CD4-positive, alpha-beta T cell treated with Interleukin-2 at 100 ng/mL for 4 hours (primary cell): ENCODE results near the gene COP1.
"Not testable (repeated sequence)": the region's sequence is repeated elsewhere in the genome, so short reads cannot be mapped to it uniquely, and the experiment has no call there.

ENCODE experiments used
- DNase-seq: peaks from one replicate; pipeline ENCODE4 v3.0.0-alpha.2; 2020; ENCODE audit warnings: low spot score

Gene COP1

DNA sequence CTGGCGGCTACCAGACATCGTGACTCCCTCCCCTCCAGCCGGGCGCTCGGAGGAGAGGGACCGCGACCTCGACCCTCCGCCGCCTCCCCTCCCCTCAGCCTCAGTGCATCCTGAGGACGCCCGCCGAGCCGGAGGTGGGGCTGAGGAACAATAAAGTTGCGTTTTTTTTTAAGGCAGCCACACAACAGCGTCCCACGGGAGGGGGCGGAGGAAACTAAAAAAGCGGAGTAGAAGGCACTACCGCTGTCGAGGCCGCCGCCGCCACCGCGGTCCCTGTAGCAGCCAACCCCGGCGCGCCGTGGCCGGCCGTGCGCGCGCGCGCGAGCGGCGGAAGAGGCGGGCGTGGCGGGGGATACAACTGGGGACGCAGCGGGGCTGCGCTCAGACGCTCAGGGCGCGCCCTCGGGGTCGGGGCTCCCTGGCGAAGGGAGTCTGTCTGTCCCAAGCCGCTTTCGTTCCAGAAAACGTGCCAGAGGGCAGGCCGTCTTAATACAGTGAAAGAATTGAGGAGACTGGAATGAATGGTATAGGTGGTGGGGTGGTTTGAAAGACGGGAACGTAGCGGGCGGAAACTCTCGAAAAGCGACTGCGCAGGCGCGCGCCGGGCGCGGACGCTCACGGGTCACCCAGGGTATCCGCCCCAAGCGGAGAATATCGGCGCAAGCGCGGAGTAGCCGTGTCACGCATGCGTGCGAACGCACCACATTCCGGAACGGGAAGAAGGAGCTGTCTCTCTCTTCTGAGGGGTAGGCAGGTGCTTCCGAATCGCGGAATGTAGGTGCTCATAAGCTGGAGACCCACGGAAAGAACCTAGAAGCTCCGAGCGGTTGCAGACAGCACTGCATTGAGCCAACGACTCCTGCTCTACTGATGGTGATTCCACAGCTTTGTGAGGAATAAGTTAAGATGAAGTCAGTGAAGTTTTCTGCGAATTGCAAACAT is at the start of gene COP1:
Gene COP1, minus strand, starts transcription at position 326 of the 942 bp plus-strand sequence. Its CDS starts 308 bp downstream, at position 18.
- peak; percentile 98 for DNase-seq

DNA sequence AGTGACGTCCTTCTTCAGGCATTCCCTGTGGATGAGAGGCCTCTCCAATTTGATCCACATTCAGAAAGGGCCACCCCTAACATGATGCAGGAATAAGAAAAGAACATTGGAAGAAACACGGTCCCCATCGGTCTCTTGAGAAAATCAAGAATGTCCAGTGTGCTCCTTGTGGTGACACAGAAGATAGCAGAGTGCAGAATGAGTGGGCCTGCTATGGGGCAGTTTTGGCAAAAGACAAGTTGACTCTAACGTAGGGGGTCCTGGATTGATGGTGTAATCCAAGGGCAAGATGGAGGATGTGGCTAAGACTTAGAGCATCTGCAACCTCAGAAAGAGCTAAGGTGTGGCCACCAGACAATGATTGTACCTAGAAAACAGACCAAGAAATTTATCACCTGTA is 45.1 kb upstream of the COP1 start:
- no peak for DNase-seq

DNA sequence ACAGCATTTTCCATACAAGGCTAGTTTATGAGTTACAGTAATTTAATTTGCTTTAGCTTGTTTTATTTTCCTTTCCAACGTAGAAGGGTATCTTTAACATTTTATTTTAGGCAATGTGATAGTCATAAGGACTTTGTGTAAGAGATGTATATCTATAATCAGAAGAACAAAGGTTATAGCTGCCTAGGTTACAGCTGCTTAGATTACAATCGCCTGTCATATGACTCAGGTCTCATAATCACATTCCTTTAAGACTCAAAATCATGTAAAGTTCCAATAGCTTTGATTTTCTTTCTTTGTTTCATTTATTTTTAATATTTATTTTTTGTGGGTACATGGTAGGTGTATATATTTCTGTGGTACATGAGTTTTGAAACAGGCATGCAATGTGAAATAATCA is 37.8 kb upstream of the COP1 start:
- DNase-seq: no peak

DNA sequence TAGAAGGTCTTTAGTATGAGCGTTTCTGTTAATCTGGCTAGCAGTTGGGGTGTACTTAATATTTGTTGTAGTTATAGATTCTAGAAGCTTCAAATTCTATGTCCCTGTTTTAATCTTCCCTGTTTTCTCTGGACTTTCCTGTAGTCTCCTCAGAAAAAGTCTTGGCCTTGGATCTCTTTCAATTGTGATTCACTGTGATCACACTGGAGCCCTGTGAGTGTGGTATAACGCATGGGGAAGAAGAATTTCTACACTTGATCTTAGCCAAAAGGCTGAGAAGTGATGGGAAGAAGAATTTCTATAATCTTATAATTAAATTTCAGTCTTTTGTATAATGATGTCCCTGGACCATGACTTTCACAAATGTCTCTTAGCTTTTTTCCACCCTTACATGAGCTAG is 36.7 kb upstream of the COP1 start:
- no peak for DNase-seq

DNA sequence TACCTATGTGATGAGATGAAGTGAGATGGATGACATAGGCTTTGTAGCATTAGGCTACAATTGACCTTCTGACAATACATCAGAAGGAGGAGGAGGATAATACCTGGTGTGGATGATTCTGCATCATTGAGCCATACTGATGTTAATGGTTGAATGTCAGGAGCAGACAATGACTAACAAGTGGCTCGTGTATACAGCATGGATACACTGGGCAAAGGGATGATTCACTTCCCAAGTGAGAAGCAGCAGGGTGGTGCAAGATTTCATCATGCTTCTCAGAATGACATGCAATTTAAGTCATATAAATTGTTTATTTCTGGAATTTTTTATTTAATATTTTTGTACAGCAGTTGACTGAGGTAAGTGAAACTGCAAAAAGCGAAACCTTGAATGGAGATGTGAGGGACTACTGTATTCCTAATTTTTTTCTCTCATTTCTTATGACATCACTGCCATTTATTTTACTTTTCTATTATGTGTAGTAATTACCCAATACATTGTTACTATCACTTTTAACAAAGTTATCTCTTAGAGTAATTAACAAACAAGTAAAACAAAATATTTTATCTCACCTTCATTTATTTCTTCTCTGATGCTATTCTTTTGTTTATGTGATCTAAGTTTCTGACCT is 34.4 kb upstream of the COP1 start:
- no peak for DNase-seq

DNA sequence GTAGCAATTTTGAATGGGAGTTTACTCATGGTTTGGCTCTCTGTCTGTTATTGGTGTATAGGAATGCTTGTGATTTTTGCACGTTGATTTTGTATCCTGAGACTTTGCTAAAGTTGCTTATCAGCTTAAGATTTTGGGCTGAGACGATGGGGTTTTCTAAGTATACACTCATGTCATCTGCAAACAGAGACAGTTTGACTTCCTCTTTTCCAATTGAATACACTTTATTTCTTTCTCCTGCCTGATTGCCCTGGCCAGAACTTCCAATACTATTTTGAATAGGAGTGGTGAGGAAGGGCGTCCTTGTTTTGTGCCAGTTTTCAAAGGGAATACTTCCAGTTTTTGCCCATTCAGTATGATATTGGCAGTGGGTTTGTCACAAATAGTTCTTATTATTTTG is 26.6 kb upstream of the COP1 start:
- not testable (repeated sequence) for DNase-seq

DNA sequence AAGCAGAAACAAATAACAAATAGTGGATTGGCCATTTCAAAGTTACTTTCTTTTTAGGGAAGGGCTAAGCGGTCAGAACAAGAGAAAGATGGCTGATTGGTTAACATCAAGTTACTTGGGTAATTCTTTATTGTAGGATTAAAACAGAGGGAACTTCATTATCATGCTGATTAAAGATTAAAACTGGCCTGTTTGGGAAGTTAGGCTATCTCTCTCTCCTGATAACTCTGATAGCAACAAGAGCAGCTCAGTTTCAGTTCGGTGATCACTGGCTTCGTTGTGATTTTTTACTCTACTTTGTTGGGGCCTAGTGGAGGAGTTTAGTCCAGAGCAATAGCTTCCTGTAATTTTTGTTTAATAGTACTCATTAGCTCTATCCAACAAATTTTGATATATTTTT is 20.5 kb upstream of the COP1 start:
- DNase-seq: no peak

DNA sequence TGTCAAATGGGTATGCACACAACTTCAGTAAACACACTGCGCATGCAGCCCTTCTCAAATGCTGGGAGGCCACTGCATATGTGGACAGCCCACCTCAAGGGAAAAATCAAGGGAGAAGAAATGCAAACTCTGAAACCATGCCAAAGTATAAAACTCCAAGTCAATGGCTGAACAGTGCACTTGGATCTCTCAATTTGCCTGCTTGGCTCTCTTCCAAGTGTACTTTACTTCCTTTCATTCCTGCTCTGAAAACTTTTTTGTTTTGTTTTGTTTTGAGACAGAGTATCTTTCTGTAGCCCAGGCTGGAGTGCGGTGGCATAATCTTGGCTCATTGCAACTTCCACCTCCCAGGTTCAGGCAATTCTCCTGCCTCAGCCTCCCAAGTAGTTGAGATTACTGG is 18.8 kb upstream of the COP1 start:
- no peak for DNase-seq

DNA sequence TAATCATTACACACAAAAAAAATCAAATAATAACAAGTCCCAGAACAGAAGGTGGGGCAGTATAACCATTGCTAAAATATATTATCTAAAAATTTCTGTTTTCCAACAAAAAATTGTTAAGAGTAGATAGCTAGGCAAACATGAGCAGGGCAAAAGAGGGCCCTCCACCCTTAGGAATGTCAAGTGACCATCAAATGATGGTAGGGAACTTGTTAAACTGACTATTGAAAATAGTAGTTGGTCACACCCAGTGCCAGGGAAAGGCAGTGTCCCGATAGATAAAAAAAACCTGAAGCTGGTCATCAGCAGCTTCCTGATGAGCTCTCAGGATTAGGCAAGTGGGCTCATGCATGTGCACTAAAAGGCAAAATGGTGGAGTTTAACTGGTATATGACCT is 18.4 kb upstream of the COP1 start:
- no peak for DNase-seq

DNA sequence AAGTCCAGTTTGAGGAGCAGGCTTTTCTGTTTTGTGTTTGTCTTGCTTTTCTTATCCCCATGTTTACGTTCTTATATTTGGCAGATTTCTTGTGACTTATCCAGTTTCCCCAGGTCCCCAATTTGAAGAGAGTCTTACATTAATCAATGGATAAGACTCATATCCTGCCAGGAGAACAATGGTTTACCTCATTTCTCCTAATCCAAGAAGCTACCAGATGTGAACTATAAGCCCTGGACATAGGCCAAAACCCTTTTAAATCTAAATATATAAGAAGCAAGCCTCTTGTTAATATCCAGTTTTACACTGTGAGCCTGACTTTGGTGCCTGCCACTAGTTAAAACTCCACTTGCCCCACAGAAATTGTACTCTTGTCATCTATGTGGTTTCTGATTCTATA is 15.1 kb upstream of the COP1 start:
- DNase-seq: no peak

DNA sequence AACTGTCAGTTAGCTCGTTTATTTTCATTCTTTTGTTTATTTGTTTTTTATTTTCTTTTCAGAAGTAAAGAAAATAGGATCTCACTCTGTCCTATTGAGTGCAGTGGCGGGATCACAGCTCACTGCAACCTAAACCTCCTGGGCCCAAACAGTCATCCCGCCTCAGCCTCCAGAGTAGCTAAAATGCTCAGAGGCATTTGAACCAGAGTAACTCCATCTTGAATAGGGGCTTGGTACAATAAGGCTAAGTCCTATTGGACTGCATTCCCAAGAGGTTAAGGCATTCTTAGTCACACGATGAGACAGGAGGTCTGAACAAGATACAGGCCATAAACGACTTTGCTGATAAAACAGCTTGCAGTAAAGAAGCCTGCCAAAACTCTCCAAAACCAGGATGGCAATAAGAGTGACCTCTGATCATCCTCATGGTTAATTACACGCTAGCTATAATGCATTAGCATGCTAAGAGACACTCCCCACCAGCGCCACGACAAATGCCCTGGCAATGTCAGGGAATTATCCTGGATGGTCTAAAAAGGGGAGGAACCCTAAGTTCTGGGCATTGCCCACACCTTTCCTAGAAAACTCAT is 13.1 kb upstream of the COP1 start:
- DNase-seq: no peak

DNA sequence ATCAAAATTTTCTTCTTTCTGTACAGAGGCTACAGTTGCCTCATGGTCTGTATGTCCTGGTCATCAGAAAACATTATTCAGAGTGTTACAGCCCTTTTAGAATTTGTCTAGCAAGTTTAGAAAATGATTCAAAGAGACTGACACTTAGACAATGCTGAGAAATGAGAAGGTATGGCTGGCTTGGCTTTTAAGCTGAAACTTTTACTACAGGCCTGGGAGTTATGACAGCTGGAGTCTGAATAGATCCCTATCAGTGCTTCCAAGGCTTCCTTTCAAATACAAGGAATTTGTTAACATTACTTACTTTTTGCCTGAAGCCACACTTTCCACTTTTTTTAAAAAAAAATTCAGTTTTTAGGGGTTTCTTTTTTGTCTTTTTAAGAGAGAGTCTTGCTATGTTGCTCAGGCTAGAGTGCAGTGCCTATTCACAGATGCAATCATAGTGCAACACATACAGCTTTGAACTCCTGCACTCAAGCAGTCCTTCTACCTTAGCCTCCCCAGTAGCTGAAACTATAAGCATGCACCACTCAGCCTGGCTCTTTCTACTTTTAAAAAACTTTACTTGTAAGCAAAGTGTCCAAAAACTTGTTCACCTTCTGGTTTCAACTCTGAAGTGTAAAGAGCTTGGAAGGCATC is 10.5 kb upstream of the COP1 start:
- DNase-seq: no peak

DNA sequence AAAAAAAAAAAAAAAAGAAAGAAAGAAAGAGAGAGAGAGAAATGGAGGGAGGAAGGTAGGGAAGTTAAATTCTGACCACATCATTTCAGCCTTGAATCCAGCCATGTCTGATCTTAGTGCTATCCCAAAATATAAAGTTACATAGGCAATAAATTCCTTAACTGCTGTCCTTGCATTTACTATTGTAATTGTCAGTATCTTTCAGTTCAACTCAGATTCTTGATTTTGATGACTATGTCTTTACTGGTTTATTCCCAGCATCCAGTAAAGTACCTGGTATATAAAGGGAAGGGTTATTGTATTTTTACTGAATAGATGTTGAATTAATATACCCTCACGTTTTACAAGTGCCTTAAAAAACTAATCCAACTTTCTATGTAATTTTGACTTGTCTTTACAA is 8.9 kb upstream of the COP1 start:
- no peak for DNase-seq

DNA sequence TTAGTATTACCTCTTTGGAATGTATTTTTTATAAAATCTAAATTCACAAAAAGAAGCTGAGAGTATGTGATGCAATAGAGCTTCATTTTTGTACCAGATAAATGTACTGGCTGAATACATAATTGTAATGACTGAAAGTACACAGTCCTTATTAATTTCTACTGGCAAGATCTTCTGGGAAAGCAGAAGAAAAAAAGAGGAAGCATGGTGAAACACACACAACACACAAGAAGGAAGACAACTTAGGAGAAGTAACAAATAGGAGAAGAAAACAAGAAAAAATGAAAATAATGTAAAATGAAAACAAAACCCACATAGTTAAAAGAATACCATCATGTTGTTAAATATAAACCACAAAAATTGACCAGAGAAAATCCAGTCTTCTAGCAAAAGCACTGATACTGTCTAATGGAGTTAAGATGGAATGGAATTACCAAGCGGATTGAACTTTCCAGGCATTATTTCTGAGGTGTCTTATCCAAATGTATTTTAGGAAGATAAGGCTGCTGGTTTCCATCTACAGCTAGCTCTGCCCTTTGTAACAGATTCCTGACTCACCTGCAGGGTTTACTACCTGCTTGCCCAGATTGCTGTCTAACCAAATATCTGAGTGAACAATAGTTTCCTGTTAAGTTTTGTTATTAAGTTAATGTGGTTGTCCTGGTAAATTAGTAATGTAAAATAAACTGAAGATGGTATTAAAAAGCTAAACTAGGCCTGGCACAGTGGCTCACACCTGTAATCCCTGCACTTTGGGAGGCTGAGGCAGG is 4.5 kb upstream of the COP1 start:
- DNase-seq: no peak

DNA sequence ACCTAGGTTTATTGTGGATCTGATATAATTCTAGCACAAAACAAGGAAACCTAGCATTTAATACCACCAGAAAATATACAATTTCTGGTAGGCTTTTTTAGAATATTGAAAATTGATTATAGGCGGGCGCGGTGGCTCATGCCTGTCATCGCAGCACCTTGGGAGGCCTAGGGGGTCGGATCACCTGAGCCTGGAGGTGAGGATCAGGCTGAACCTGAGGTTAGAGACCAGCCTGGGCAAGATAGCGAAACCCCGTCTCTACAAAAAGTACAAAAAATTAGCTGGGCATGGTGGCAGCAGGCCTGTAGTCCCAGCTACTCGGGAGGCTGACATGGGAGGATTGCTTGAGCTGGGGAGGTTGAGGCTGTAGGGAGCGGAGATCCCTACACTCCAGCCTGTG is 948 bp upstream of the COP1 start:
- DNase-seq: no peak

DNA sequence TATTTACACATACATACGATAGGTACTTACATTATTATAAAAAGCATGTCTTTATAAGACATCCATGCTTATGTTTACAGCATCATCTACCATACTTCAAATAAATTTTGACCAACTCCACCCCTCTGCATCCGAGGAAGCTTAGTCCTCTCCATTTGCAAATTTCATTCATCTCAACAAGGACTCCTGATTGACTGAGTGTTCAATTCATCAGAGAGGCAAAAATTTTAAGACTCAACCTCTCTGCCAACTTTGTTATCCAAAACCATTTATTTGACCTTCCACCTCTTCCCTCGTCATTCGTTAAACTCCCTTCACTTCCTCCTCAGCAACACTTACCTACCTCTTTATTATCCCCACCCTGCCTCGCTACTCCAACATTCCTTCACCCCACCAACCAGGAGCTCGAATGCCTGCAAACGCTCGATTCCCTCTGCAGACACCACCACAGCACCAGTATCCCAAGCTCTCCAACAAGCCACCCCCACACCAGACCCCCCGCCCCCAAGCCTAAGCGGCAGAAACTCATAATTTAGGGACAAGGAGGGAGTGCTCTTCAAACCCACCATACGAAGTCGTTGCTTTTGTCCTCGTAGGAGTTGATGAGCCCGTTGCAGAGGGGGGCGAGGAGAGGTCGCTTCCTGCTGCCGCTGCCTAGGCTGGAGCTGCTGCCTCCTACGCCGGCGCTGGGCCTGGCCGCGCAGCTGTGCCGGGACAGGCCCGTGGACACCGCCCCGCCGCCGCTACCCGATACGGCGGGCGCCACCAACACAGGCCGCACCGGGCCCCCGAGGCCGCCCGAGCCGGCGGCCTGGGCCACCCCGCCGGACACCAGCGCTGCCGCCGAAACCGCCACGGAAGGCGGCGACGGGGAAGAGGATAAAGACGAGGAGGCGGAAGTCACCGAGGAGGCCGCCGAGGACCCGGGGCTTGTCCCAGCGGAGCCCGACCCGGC is 803 bp downstream of the COP1 start:
- no peak for DNase-seq

DNA sequence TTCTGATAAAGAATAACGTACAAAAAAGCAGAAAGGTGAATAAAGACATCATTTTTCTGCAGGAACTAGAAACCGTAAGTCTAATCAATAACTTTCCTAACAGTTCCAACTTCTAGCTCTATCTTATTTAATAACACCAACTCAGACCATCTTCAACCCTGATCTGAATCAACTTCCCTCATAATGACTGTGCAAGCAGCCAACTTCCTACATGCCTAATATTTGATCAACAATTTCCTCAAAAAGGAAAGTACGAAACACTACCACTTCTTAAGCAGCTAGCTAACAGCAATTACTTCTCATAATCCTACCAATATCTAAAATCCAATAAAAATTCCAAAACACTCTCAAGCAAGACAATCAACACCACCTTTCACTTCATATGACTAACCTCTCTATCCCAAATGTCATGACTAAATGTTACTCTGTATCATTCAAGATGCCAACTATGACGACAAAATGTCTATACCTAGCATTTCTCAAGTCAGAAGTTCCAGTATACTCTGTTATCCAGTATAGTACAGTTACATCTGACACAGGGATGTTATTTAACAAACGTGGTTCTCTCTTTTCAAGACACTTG is 1.7 kb downstream of the COP1 start:
- DNase-seq: peak; percentile 10

DNA sequence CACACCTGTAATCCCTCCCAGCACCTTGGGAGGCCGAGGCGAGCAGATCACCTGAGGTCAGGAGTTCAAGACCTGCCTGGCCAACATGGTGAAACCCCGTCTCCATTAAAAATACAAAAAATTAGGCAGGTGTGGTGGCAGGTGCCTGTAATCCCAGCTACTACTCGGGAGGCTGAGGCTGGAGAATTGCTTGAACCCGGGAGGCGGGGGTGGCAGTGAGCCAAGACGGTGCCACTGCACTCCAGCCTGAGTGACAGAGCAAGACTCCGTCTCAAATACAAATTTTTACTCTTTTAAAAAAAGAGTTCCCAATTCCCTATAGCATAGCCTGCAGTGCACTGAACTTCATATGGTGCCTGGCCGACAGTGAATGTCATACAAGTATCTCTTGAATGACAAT is 2.4 kb downstream of the COP1 start:
- not testable (repeated sequence) for DNase-seq

DNA sequence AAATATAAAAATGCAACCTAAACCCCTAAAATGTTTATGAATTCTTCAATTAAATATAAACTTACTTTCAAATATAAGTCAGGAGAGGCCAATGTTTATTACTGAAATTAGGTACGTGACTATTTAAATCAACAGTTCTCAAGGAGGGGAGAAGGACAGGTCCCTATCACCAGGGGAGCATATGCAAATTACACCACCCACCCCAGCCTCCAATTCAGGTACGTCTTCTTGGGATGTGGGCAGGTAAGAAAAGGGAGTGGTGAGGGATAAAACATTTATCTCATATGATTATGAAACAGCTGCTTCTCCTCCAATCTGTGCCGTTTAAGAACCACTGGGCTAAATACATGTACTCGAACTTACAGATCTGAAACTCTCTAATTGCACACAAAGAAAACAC is 3.4 kb downstream of the COP1 start:
- DNase-seq: no peak

DNA sequence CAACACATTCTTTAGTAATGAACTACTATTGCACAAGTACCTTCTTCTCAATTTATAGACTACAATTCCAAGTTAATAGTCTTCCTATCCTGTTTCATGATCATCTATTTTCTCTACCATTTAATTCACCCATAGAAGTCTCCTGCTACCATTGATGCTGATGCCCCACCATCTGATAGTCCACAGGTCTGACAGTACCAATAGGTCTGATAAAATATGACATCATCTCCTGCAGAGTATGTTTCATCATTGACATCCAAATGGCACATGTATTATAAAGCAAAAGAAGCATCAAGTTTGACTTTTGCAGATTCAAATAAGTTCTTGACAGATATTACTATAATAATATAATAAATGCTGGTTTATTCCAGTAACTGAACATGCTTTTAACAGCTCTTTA is 5.5 kb downstream of the COP1 start:
- DNase-seq: no peak
